Liver (tissue), 9 donors: ENCODE measurements around the gene DENND6A. TPM values are rescaled to one million over a fixed set of nuclear protein-coding genes. Genes with fewer than 3 reads are reported as not detected.

Experiments
- DNase-seq: peaks from one replicate; pipeline ENCODE4 v3.0.0-alpha.2; 2017; ENCODE audit warnings: low spot score
- H3K27ac ChIP-seq, 2 donors: one replicate each; pipeline ENCODE4 v1.7.0; 2013; ENCODE audit warnings: inconsistent platforms in 2 of 2, low read length in 2 of 2, control low read depth in 1 of 2, low read depth in 1 of 2, mild to moderate bottlenecking in 1 of 2
- H3K27me3 ChIP-seq, 4 donors: one replicate each; pipeline versions ENCODE4 v1.6.1 to v1.7.0; 2013; ENCODE audit warnings: low read length in 3 of 4, inconsistent platforms in 1 of 4, mild to moderate bottlenecking in 1 of 4, moderate library complexity in 1 of 4; ENCODE audit not compliant: control insufficient read depth in 4 of 4, insufficient read depth in 4 of 4
- H3K36me3 ChIP-seq, 4 donors: one replicate each; pipeline versions ENCODE4 v1.6.1 to v1.7.0; 2013; ENCODE audit warnings: low read length in 3 of 4, mild to moderate bottlenecking in 3 of 4, low read depth in 1 of 4, moderate library complexity in 1 of 4; ENCODE audit not compliant: control insufficient read depth in 4 of 4, insufficient read depth in 3 of 4
- H3K4me1 ChIP-seq, 4 donors: one replicate each; pipeline versions ENCODE4 v1.6.1 to v1.7.0; 2013; ENCODE audit warnings: low read length in 3 of 4, mild to moderate bottlenecking in 3 of 4, moderate library complexity in 1 of 4; ENCODE audit not compliant: control insufficient read depth in 4 of 4, insufficient read depth in 4 of 4
- H3K4me3 ChIP-seq, 3 donors: one replicate each; pipeline versions ENCODE4 v1.6.1 to v1.7.0; 2013; ENCODE audit warnings: low read length in 3 of 3, control low read depth in 1 of 3, low read depth in 1 of 3, mild to moderate bottlenecking in 1 of 3
- H3K9ac ChIP-seq, 2 donors: one replicate each; pipeline ENCODE4 v1.7.0; 2013; ENCODE audit warnings: low read length in 2 of 2, mild to moderate bottlenecking in 2 of 2, moderate library complexity in 2 of 2, control low read depth in 1 of 2, low read depth in 1 of 2
- H3K9me3 ChIP-seq, 4 donors: one replicate each; pipeline versions ENCODE4 v1.6.1 to v1.7.0; 2013; ENCODE audit warnings: low read length in 3 of 4; ENCODE audit not compliant: control insufficient read depth in 4 of 4
- ATF3 ChIP-seq: IDR thresholded peaks from 2 replicates; pipeline ENCODE4 v1.6.1; 2016; ENCODE audit warnings: antibody characterized with exemption
- CTCF ChIP-seq: fragments of 150-350 bp; IDR thresholded peaks from 2 replicates; pipeline ENCODE4 v1.5.1; 2017; ENCODE audit warnings: improper control_type of control experiment, low read depth, low read length; ENCODE audit not compliant: missing input control
- EGR1 ChIP-seq, 2 donors: IDR thresholded peaks; 2 replicates each; pipeline ENCODE4 v1.6.1; 2016 to 2018; ENCODE audit warnings: antibody characterized with exemption in 2 of 2, low read depth in 2 of 2
- FOXA1 ChIP-seq: IDR thresholded peaks from 2 replicates; pipeline ENCODE4 v1.6.1; 2016; ENCODE audit warnings: antibody characterized with exemption
- FOXA2 ChIP-seq: IDR thresholded peaks from 2 replicates; pipeline ENCODE4 v1.6.1; 2016; ENCODE audit warnings: antibody characterized with exemption
- GABPA ChIP-seq, 2 donors: IDR thresholded peaks in 1 of 2; conservative IDR thresholded peaks in 1 of 2; 2 replicates each; pipeline ENCODE4 v1.6.1; 2016; ENCODE audit warnings: antibody characterized with exemption in 2 of 2, mild to moderate bottlenecking in 1 of 2, moderate library complexity in 1 of 2
- HNF4A ChIP-seq, 2 donors: conservative IDR thresholded peaks; 2 replicates each; pipeline ENCODE4 v1.6.1; 2016; ENCODE audit warnings: antibody characterized with exemption in 2 of 2, mild to moderate bottlenecking in 2 of 2
- HNF4G ChIP-seq: IDR thresholded peaks from 2 replicates; pipeline ENCODE4 v1.6.1; 2016; ENCODE audit warnings: antibody characterized with exemption
- JUND ChIP-seq, 2 donors: IDR thresholded peaks; 2 replicates each; pipeline ENCODE4 v1.6.1; 2016; ENCODE audit warnings: antibody characterized with exemption in 2 of 2
- MAX ChIP-seq: IDR thresholded peaks from 2 replicates; pipeline ENCODE4 v1.6.1; 2016; ENCODE audit warnings: antibody characterized with exemption
- NR2F2 ChIP-seq: IDR thresholded peaks from 2 replicates; pipeline ENCODE4 v1.6.1; 2016; ENCODE audit warnings: antibody characterized with exemption
- RAD21 ChIP-seq, 2 donors: IDR thresholded peaks; 2 replicates each; pipeline ENCODE4 v1.6.1; 2016; ENCODE audit warnings: antibody characterized with exemption in 2 of 2, mild to moderate bottlenecking in 2 of 2
- RXRA ChIP-seq, 2 donors: IDR thresholded peaks; 2 replicates each; pipeline ENCODE4 v1.6.1; 2017 to 2018; ENCODE audit warnings: antibody characterized with exemption in 2 of 2, mild to moderate bottlenecking in 1 of 2
- SP1 ChIP-seq: IDR thresholded peaks from 2 replicates; pipeline ENCODE4 v1.6.1; 2018; ENCODE audit warnings: antibody characterized with exemption, mild to moderate bottlenecking
- TAF1 ChIP-seq: conservative IDR thresholded peaks from 2 replicates; pipeline ENCODE4 v1.6.1; 2016; ENCODE audit warnings: antibody characterized with exemption, mild to moderate bottlenecking
- YY1 ChIP-seq: IDR thresholded peaks from 2 replicates; pipeline ENCODE4 v1.6.1; 2016; ENCODE audit warnings: antibody characterized with exemption, mild to moderate bottlenecking
- ZBTB33 ChIP-seq: IDR thresholded peaks from 2 replicates; pipeline ENCODE4 v1.6.1; 2016; ENCODE audit warnings: antibody characterized with exemption
- WGBS: extraction: QIAGEN DNeasy Blood & Tissue Kit; methylation state at CpG from one replicate; pipeline ENCODE4 v1.1.7; 2013; 5-methylcytosine and 5-hydroxymethylcytosine counted together
- polyA plus RNA-seq, 2 donors: library from polyadenylated mRNA; stranded (reverse) in 1 of 2; unstranded in 1 of 2; fragments of 200-250 nt in 1 of 2; fragments of >200 nt in 1 of 2; fragmentation: Nextera tagmentation in 1 of 2; extraction: Ambion mirVana in 1 of 2; gene quantifications; one replicate each; pipeline versions ENCODE4 v1.2.1 to v1.2.3, GENCODE V29; 2013 to 2015
- total RNA-seq, 2 donors: library from RNA; depleted of rRNA; stranded (reverse); fragments of >200 nt; gene quantifications; one replicate each; pipeline ENCODE4 v1.2.3, GENCODE V29; 2014
- TF ChIP-seq, protein P1 (sequence below): IDR thresholded peaks from 2 replicates; pipeline ENCODE4 v1.6.1; 2016; ENCODE audit warnings: antibody characterized with exemption, mild to moderate bottlenecking
- donor health status: healthy.
- donor health status: healthy.
- donor health status: healthy.
- donor health status: healthy.
- donor health status: healthy.

The DENND6A gene
- total and polyA plus RNA-seq, 4 donors = 3.1 to 12.2 (median 8.1) TPM

DNA sequence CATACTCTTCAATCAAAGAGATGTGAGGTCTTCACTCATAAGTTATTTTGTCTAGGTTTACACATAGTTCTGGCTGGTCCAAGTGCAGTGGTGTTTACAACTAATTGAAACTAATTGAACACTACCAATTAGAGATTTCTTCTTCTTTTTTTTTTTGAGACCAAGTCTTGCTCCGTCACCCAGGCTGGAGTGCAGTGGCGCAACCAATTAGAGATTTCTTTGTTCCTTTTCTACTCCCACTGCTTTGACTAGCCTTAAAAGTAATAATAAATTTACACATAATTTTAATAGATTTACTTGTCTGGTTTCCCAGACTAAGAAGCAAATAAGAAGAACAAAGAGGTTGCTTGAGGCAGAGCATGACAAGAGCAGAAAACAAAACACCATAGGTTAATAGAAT, 6.7 kb upstream of the DENND6A start:
- Histone ChIP-seq H3K9me3 (no peaks in the 10 kb centered on the region), H3K27ac (no peak overlapping the region), H3K4me3 (no peak overlapping the region), H3K27me3 (no peaks in the 10 kb centered on the region), H3K4me1 (no peaks in the 10 kb centered on the region), H3K36me3 (no peaks in the 10 kb centered on the region), H3K9ac (no peak overlapping the region)
- no peak for DNase-seq
- 92% methylated on average over 2 of the region's 2 CpGs for WGBS
- TF ChIP-seq YY1 = no peak
- no peak for TF ChIP-seq TAF1
- no peak for TF ChIP-seq EGR1 (IDR thresholded peaks at IDR 0.05; ENCODE audit: low read depth in 2 of 2)
- no peak for TF ChIP-seq HNF4G
- TF ChIP-seq SP1 = no peak
- TF ChIP-seq RAD21 (IDR thresholded peaks at IDR 0.05) = no peak
- TF ChIP-seq, protein P1, sequence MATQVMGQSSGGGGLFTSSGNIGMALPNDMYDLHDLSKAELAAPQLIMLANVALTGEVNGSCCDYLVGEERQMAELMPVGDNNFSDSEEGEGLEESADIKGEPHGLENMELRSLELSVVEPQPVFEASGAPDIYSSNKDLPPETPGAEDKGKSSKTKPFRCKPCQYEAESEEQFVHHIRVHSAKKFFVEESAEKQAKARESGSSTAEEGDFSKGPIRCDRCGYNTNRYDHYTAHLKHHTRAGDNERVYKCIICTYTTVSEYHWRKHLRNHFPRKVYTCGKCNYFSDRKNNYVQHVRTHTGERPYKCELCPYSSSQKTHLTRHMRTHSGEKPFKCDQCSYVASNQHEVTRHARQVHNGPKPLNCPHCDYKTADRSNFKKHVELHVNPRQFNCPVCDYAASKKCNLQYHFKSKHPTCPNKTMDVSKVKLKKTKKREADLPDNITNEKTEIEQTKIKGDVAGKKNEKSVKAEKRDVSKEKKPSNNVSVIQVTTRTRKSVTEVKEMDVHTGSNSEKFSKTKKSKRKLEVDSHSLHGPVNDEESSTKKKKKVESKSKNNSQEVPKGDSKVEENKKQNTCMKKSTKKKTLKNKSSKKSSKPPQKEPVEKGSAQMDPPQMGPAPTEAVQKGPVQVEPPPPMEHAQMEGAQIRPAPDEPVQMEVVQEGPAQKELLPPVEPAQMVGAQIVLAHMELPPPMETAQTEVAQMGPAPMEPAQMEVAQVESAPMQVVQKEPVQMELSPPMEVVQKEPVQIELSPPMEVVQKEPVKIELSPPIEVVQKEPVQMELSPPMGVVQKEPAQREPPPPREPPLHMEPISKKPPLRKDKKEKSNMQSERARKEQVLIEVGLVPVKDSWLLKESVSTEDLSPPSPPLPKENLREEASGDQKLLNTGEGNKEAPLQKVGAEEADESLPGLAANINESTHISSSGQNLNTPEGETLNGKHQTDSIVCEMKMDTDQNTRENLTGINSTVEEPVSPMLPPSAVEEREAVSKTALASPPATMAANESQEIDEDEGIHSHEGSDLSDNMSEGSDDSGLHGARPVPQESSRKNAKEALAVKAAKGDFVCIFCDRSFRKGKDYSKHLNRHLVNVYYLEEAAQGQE = no peak
- no peak for TF ChIP-seq MAX

GRCh38 chr3:57696801-57697321, 4.0 kb upstream of the DENND6A start:
- H3K9me3 ChIP-seq = no peaks in the 10 kb centered on the region
- no peak for DNase-seq
- no peaks in the 10 kb centered on the region for H3K36me3 ChIP-seq
- no peak overlapping the region for H3K4me3 ChIP-seq
- WGBS = 61% methylated on average over 3 of the region's 3 CpGs
- TF ChIP-seq HNF4G (no peak), FOXA2 (no peak), FOXA1 (no peak), RXRA (IDR thresholded peaks at IDR 0.05) (no peak), JUND (IDR thresholded peaks at IDR 0.05) (no peak), HNF4A (conservative IDR thresholded peaks at IDR 0.05) (no peak), NR2F2 (no peak), SP1 (no peak), MAX (no peak), ATF3 (no peak), CTCF (no peak), GABPA (IDR thresholded peaks at IDR 0.05 in 1 of 2, conservative IDR thresholded peaks at IDR 0.05 in 1 of 2) (no peak), EGR1 (IDR thresholded peaks at IDR 0.05; ENCODE audit: low read depth in 2 of 2) (no peak), TAF1 (no peak), RAD21 (IDR thresholded peaks at IDR 0.05) (no peak), YY1 (no peak), ZBTB33 (no peak)
- TF ChIP-seq, protein P1 = no peak
- H3K27me3 ChIP-seq = no peaks in the 10 kb centered on the region
- H3K9ac ChIP-seq = no peak overlapping the region
- H3K27ac ChIP-seq = no peak overlapping the region
- peaks cover 0 to 5% (median 2%) of the 10 kb centered on the region in 4 donors for H3K4me1 ChIP-seq
